Measurements from ENCODE around the gene SOWAHD.

- TF ChIP-seq POLR2A (IDR thresholded peaks at IDR 0.05; ENCODE audit: low read length) (no peak), GATA1 (IDR thresholded peaks at IDR 0.05; ENCODE audit: low read depth, low read length) (no peak)
Observed at GRCh38 chrX:119802546-119802945, 44.2 kb downstream of the SOWAHD start.

All from erythroblast (primary cell).